Thoracic aorta (tissue), 2 donors: ENCODE data around the gene SEPTIN11. TPM values are rescaled to one million over a fixed set of nuclear protein-coding genes. Genes with fewer than 3 reads are reported as not detected.

Experiments used
- ATAC-seq: fragments of 150-250 bp; one replicate; pipeline ENCODE4 v1.8.0; 2017; ENCODE audit warnings: low read depth; ENCODE audit not compliant: insufficient number of reproducible peaks, low FRiP score
- DNase-seq: peaks from one replicate; pipeline ENCODE4 v3.0.0-alpha.2; 2020; ENCODE audit warnings: low spot score
- H3K27ac ChIP-seq, 2 donors: fragments of 200-600 bp; sonication (generic); 1 replicate in 1 of 2; 2 replicates in 1 of 2; pipeline ENCODE4 v1.5.1; 2016; ENCODE audit warnings: mild to moderate bottlenecking in 2 of 2, moderate library complexity in 2 of 2
- H3K27me3 ChIP-seq: fragments of 200-600 bp; sonication (generic); replicated peaks from 2 replicates; pipeline ENCODE4 v1.6.0; 2016; ENCODE audit warnings: mild to moderate bottlenecking; ENCODE audit not compliant: insufficient read depth
- H3K36me3 ChIP-seq: fragments of 200-600 bp; sonication (generic); one replicate; pipeline ENCODE4 v1.5.1; 2016
- H3K4me1 ChIP-seq, 2 donors: fragments of 200-600 bp; sonication (generic); 1 replicate in 1 of 2; 2 replicates in 1 of 2; pipeline versions ENCODE4 v1.5.1 to v1.6.0; 2016; ENCODE audit warnings: low read depth in 2 of 2, mild to moderate bottlenecking in 1 of 2; ENCODE audit not compliant: control insufficient read depth in 1 of 2
- H3K4me3 ChIP-seq: fragments of 200-600 bp; sonication (generic); 2 replicates; pipeline ENCODE4 v1.5.1; 2016; ENCODE audit warnings: mild to moderate bottlenecking
- H3K9me3 ChIP-seq: fragments of 200-600 bp; sonication (generic); 2 replicates; pipeline ENCODE4 v1.5.1; 2016
- total RNA-seq, 2 donors: library from RNA; depleted of rRNA; stranded (reverse); fragments of >200 nt; gene quantifications; one replicate each; pipeline versions ENCODE4 v1.1.0 to v1.2.3, GENCODE V29; 2016
- TF ChIP-seq, protein P1 (sequence below): fragments of 200-600 bp; sonication (generic); IDR thresholded peaks from one replicate; pipeline ENCODE4 v1.5.1; 2019; ENCODE audit warnings: antibody characterized with exemption

SEPTIN11 gene
- total RNA-seq, 2 donors from 2014 or later, result 142 to 156 TPM

GRCh38 chr4:76972306-76972705 lies 22.8 kb downstream of the SEPTIN11 start:
- Histone ChIP-seq H3K4me3 (no peak overlapping the region), H3K27ac (no peak overlapping the region), H3K36me3 (no peaks in the 10 kb centered on the region), H3K27me3 (no peaks in the 10 kb centered on the region), H3K4me1 (peaks cover 15 to 23% of the 10 kb centered on the region in 2 donors), H3K9me3 (no peaks in the 10 kb centered on the region)
- ATAC-seq (no peak), DNase-seq (no peak)
- TF ChIP-seq, protein P1, sequence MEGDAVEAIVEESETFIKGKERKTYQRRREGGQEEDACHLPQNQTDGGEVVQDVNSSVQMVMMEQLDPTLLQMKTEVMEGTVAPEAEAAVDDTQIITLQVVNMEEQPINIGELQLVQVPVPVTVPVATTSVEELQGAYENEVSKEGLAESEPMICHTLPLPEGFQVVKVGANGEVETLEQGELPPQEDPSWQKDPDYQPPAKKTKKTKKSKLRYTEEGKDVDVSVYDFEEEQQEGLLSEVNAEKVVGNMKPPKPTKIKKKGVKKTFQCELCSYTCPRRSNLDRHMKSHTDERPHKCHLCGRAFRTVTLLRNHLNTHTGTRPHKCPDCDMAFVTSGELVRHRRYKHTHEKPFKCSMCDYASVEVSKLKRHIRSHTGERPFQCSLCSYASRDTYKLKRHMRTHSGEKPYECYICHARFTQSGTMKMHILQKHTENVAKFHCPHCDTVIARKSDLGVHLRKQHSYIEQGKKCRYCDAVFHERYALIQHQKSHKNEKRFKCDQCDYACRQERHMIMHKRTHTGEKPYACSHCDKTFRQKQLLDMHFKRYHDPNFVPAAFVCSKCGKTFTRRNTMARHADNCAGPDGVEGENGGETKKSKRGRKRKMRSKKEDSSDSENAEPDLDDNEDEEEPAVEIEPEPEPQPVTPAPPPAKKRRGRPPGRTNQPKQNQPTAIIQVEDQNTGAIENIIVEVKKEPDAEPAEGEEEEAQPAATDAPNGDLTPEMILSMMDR, result no peak

- TF ChIP-seq, protein P1, result no peak
- no peaks in the 10 kb centered on the region for H3K36me3 ChIP-seq
- no peaks in the 10 kb centered on the region for H3K27me3 ChIP-seq
- H3K4me1 ChIP-seq, result peaks cover 31 to 34% of the 10 kb centered on the region in 2 donors
- peak; percentile 95 for ATAC-seq
- H3K9me3 ChIP-seq, result no peaks in the 10 kb centered on the region
- peak; percentile 15 for DNase-seq
- H3K4me3 ChIP-seq, result peak overlapping the region; percentile 35
- H3K27ac ChIP-seq, result peak overlapping the region; percentile 88 to 91
Observed at GRCh38 chr4:76974150-76974549, 24.6 kb downstream of the SEPTIN11 start.

GRCh38 chr4:76977113-76977512 lies 27.6 kb downstream of the SEPTIN11 start:
- no peak overlapping the region for H3K4me3 ChIP-seq
- no peaks in the 10 kb centered on the region for H3K36me3 ChIP-seq

DNA sequence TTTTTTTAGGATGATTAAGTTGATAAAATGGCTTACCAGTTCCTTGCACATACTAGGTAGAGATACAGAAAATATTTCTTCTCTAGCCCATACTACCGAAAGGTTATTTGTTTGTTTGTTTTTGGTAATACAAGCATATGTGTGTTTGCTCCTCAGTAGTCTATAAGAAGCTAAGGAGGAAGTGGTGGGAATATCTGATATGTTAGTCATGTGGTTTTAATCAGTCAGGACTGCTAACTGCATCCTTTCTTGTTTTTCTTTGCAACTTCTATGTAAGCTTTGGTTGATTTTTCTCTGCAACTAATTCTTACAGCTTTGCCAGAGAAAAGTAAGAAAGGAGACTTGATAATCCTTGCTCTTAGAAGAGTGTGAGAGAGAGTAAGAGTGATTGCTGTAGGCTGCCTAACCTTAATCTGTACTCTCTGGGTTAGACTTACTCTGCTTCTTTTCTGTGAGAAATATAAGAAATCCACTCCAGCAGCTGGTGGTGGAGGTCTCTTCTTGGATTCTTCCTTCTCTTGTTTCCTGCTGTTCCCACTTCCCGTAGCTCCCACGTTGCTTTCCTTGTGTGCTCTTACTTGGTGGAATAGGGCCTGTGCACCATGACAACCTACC lies 28.3 kb downstream of the SEPTIN11 start:
- Histone ChIP-seq H3K4me3 (no peak overlapping the region), H3K4me1 (peaks cover 34 to 50% of the 10 kb centered on the region in 2 donors), H3K27me3 (no peaks in the 10 kb centered on the region), H3K36me3 (no peaks in the 10 kb centered on the region), H3K27ac (peak overlapping the region in 1 of 2 donors; percentile 24), H3K9me3 (no peaks in the 10 kb centered on the region)
- TF ChIP-seq, protein P1, result no peak
- DNase-seq, result no peak
- ATAC-seq, result no peak

More at GRCh38 chr4:76977113-76977512, 27.6 kb downstream of the SEPTIN11 start:
- H3K27me3 ChIP-seq, result no peaks in the 10 kb centered on the region
- TF ChIP-seq, protein P1, result no peak
- no peak overlapping the region for H3K27ac ChIP-seq
- DNase-seq, result no peak
- ATAC-seq, result no peak
- no peaks in the 10 kb centered on the region for H3K9me3 ChIP-seq
- H3K4me1 ChIP-seq, result peaks cover 31 to 45% of the 10 kb centered on the region in 2 donors

- no peak overlapping the region for H3K27ac ChIP-seq
- no peaks in the 10 kb centered on the region for H3K9me3 ChIP-seq
- no peaks in the 10 kb centered on the region for H3K27me3 ChIP-seq
- no peaks in the 10 kb centered on the region for H3K36me3 ChIP-seq
- no peak for ATAC-seq
- DNase-seq, result no peak
- H3K4me1 ChIP-seq, result peaks cover 34 to 56% of the 10 kb centered on the region in 2 donors
- TF ChIP-seq, protein P1, result no peak
- no peak overlapping the region for H3K4me3 ChIP-seq
Observed at GRCh38 chr4:76979236-76979635, 29.7 kb downstream of the SEPTIN11 start.
